ENCODE data around the gene EBP.

DNA sequence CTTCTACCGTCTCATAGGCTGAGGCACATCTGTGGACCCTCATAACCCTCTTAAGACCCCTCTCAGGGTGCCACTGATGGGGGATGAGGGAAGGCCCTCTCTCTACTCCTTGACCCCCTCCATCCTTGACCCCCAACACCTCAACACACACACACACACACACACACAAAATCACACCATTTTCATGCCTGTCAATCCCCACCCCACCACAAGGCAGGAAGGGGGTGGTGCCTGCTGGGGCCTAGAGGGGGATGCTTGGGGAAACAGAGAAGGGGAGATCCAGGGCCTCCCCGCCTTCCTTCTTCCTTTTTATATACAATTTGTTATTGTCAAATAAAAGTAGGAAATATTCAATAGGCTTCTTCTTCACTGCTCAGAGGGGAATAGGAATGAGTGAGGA, 1.2 kb upstream of the EBP start:
- TF ChIP-seq, protein P1, sequence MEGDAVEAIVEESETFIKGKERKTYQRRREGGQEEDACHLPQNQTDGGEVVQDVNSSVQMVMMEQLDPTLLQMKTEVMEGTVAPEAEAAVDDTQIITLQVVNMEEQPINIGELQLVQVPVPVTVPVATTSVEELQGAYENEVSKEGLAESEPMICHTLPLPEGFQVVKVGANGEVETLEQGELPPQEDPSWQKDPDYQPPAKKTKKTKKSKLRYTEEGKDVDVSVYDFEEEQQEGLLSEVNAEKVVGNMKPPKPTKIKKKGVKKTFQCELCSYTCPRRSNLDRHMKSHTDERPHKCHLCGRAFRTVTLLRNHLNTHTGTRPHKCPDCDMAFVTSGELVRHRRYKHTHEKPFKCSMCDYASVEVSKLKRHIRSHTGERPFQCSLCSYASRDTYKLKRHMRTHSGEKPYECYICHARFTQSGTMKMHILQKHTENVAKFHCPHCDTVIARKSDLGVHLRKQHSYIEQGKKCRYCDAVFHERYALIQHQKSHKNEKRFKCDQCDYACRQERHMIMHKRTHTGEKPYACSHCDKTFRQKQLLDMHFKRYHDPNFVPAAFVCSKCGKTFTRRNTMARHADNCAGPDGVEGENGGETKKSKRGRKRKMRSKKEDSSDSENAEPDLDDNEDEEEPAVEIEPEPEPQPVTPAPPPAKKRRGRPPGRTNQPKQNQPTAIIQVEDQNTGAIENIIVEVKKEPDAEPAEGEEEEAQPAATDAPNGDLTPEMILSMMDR (IDR thresholded peaks at IDR 0.05 in 2 of 3, conservative IDR thresholded peaks at IDR 0.05 in 1 of 3; ENCODE audit: insufficient read depth in 2 of 3, low read depth in 1 of 3, low read length in 3 of 3): no peak
- TF ChIP-seq, protein P2, sequence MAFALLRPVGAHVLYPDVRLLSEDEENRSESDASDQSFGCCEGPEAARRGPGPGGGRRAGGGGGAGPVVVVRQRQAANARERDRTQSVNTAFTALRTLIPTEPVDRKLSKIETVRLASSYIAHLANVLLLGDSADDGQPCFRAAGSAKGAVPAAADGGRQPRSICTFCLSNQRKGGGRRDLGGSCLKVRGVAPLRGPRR (CRISPR knock-in tag; IDR thresholded peaks at IDR 0.05): no peak
- TF ChIP-seq POLR2AphosphoS2 (IDR thresholded peaks at IDR 0.05; ENCODE audit: low read length): no peak
- TF ChIP-seq MAZ (CRISPR knock-in tag; conservative IDR thresholded peaks at IDR 0.05 in 1 of 2, IDR thresholded peaks at IDR 0.05 in 1 of 2): no peak
- TF ChIP-seq EZH2 (IDR thresholded peaks at IDR 0.05; ENCODE audit: borderline replicate concordance, low read depth, low read length): no peak
- no peak for TF ChIP-seq CHD2 (IDR thresholded peaks at IDR 0.05; ENCODE audit: low read depth, low read length)
- TF ChIP-seq CREM (IDR thresholded peaks at IDR 0.05; ENCODE audit: low read depth): no peak
